HepG2 (cell line): Measurements from ENCODE around the gene NUDT14. TPM values are rescaled to one million over a fixed set of nuclear protein-coding genes. Genes with fewer than 3 reads are reported as not detected.

ENCODE experiments used
- ATAC-seq: fragments of 200-7000 bp; cut with Tn5 transposase; 3 replicates; pipeline ENCODE4 v1.9.1; 2020; ENCODE audit warnings: mild to moderate bottlenecking, moderate library complexity
- BruUV-seq: library from RNA; stranded (reverse); fragments of 400-500 nt; replicated peaks from 2 replicates; lab custom pipeline; 2021; lab: Mats Ljungman, UMichigan
- CTCF ChIA-PET: fragments of 300-600 bp; formaldehyde crosslinking; extraction: SDS; loops from one replicate; lab custom pipeline; 2021; ENCODE audit warnings: low total read pairs, inconsistent platforms, low intra/inter-chr PET ratio; lab: Yijun Ruan, JAX
- POLR2A ChIA-PET: fragments of 350-600 bp; sonication (Branson Sonifier 250); formaldehyde crosslinking; loops from one replicate; lab custom pipeline; 2020; ENCODE audit warnings: antibody characterized with exemption, inconsistent platforms; lab: Yijun Ruan, JAX
- DNase-seq: peaks from one replicate; pipeline ENCODE4 v3.0.0-alpha.2; 2015; ENCODE audit warnings: low spot score
- FAIRE-seq: peaks from 3 replicates; lab custom pipeline; 2011; peaks lifted over from hg19 to GRCh38; lab: Jason Lieb, UNC
- H2AFZ ChIP-seq: one replicate; pipeline ENCODE4 v1.6.1; 2011; ENCODE audit warnings: low read length, inconsistent platforms
- H3K27ac ChIP-seq: fragments of 300-600 bp; 3 replicates; pipeline ENCODE4 v1.8.0; 2011; ENCODE audit warnings: mixed run types, mild to moderate bottlenecking, mixed read lengths, low read length, inconsistent platforms; ENCODE audit not compliant: insufficient read depth; ENCODE audit errors: extremely low read length
- H3K27me3 ChIP-seq, 2 experiments: fragments of 200-600 bp in 1 of 2; 2 replicates in 1 of 2; 3 replicates in 1 of 2; pipeline versions ENCODE4 v1.6.0 to v1.8.0; 2011; ENCODE audit warnings: low read length in 2 of 2, mild to moderate bottlenecking in 2 of 2, moderate library complexity in 2 of 2, inconsistent platforms in 1 of 2; ENCODE audit not compliant: insufficient read depth in 2 of 2, control insufficient read depth in 1 of 2
- H3K36me3 ChIP-seq, 2 experiments: fragments of 200-600 bp in 1 of 2; replicated peaks in 1 of 2; 2 replicates in 1 of 2; 3 replicates in 1 of 2; pipeline versions ENCODE4 v1.5.1 to v1.8.0; 2011; ENCODE audit warnings: low read length in 2 of 2, inconsistent platforms in 1 of 2; ENCODE audit not compliant: insufficient read depth in 2 of 2, control insufficient read depth in 1 of 2
- H3K4me1 ChIP-seq: 2 replicates; pipeline ENCODE4 v1.5.1; 2012; ENCODE audit warnings: low read length, inconsistent platforms; ENCODE audit not compliant: insufficient read depth
- H3K4me2 ChIP-seq: 2 replicates; pipeline ENCODE4 v1.6.0; 2011; ENCODE audit warnings: low read depth, low read length, inconsistent platforms
- H3K4me3 ChIP-seq, 3 experiments: fragments of 200-600 bp in 1 of 3; sonication (generic), shearing (Covaris generic) in 1 of 3; replicated peaks in 1 of 3; 2 replicates each; pipeline ENCODE4 v1.5.1; 2011 to 2016; ENCODE audit warnings: low read length in 3 of 3, inconsistent platforms in 2 of 3, low read depth in 2 of 3, mild to moderate bottlenecking in 2 of 3, control low read depth in 1 of 3, mixed read lengths in 1 of 3; ENCODE audit not compliant: insufficient read depth in 1 of 3
- H3K79me2 ChIP-seq: one replicate; pipeline ENCODE4 v1.6.1; 2011; ENCODE audit warnings: low read length, inconsistent platforms; ENCODE audit not compliant: insufficient read depth
- H3K9ac ChIP-seq: 2 replicates; pipeline ENCODE4 v1.6.0; 2011; ENCODE audit warnings: mild to moderate bottlenecking, low read depth, low read length, inconsistent platforms; ENCODE audit not compliant: insufficient read depth
- H3K9me3 ChIP-seq: 2 replicates; pipeline ENCODE4 v1.5.1; 2012; ENCODE audit warnings: mild to moderate bottlenecking, low read length
- H4K20me1 ChIP-seq: 2 replicates; pipeline ENCODE4 v1.6.0; 2011; ENCODE audit warnings: inconsistent platforms, mild to moderate bottlenecking, low read length, moderate library complexity; ENCODE audit not compliant: insufficient read depth
- ATM ChIP-seq: fragments of 450-650 bp; IDR thresholded peaks from 2 replicates; pipeline ENCODE4 v1.7.1; 2017; ENCODE audit warnings: mild to moderate bottlenecking, borderline replicate concordance
- EZH2 ChIP-seq: conservative IDR thresholded peaks from 2 replicates; pipeline ENCODE4 v1.6.1; 2012; ENCODE audit warnings: mild to moderate bottlenecking, low read depth, low read length, moderate library complexity
- GABPA ChIP-seq, 2 experiments: IDR thresholded peaks; 2 replicates each; pipeline ENCODE4 v1.6.1; 2011 to 2016; ENCODE audit warnings: low read depth in 2 of 2, low read length in 1 of 2, missing biosample characterization in 1 of 2, missing genetic modification characterization in 1 of 2
- GPN1 ChIP-seq: sonication (generic); formaldehyde crosslinking; IDR thresholded peaks from 2 replicates; pipeline ENCODE4 v1.5.1; 2020; ENCODE audit warnings: missing genetic modification reagents, borderline replicate concordance
- MTF2 ChIP-seq: sonication (generic); formaldehyde crosslinking; IDR thresholded peaks from 2 replicates; pipeline ENCODE4 v1.5.0; 2020; ENCODE audit warnings: missing genetic modification reagents, borderline replicate concordance
- SMAD9 ChIP-seq: sonication (generic); formaldehyde crosslinking; IDR thresholded peaks from 2 replicates; pipeline ENCODE4 v1.5.1; 2020; ENCODE audit warnings: mild to moderate bottlenecking, missing genetic modification reagents
- SRF ChIP-seq: IDR thresholded peaks from 2 replicates; pipeline ENCODE4 v1.6.1; 2011; ENCODE audit warnings: mild to moderate bottlenecking, low read depth, low read length, moderate library complexity
- ZFYVE20 ChIP-seq: sonication (generic); formaldehyde crosslinking; IDR thresholded peaks from 2 replicates; pipeline ENCODE4 v1.8.0; 2023; ENCODE audit warnings: low read depth, mild to moderate bottlenecking, moderate library complexity, missing genetic modification reagents, borderline replicate concordance
- ZNF768 ChIP-seq: sonication (generic); formaldehyde crosslinking; IDR thresholded peaks from 2 replicates; pipeline ENCODE4 v1.4.0; 2020; ENCODE audit warnings: missing genetic modification reagents
- WGBS: methylation state at CpG from one replicate; pipeline ENCODE4 v1.1.6; 2017; ENCODE audit warnings: low lambda C conversion rate; 5-methylcytosine and 5-hydroxymethylcytosine counted together
- in situ Hi-C: cut with HindIII; loops from 2 replicates; pipeline ENCODE4 v1.10.0; 2017; ENCODE audit warnings: low pct_unique_long_range_greater_than_20kb; ENCODE audit not compliant: extremely low pct_ligation_motif_present
- intact Hi-C: fragments of 100-400 bp; cut with micrococcal nuclease; formaldehyde crosslinking; loops from one replicate; pipeline ENCODE4 v1.10.0; 2022; ENCODE audit not compliant: unreplicated experiment
- polyA plus RNA-seq, 8 experiments: library from polyadenylated mRNA; depleted of rRNA in 3 of 8; stranded (reverse) in 7 of 8; unstranded in 1 of 8; fragments of >200 nt; fragmentation: Illumina TruSeq in 4 of 8; extraction: Trizol in 4 of 8; gene quantifications; 2 replicates each; pipeline versions ENCODE4 v1.2.1 to v1.2.3, GENCODE V29; 2011 to 2016; ENCODE audit warnings: low read depth in 4 of 8, missing spikeins in 1 of 8, mixed read lengths in 1 of 8; ENCODE audit not compliant: insufficient read depth in 1 of 8
- total RNA-seq, 5 experiments: library from RNA; depleted of rRNA; stranded (reverse); fragments of >200 nt; fragmentation: Illumina TruSeq; extraction: Trizol; gene quantifications; 2 replicates each; pipeline ENCODE4 v1.2.3, GENCODE V29; 2016; ENCODE audit warnings: low read depth in 1 of 5

Gene NUDT14
- total and polyA plus RNA-seq, 2 of the 13 experiments (the other 11 are each of a cell fraction or from before 2014, with no cell fraction given) = 5.8 to 6.1 TPM

- TF ChIP-seq SMAD9 = no peak
- no peak for TF ChIP-seq SRF
- TF ChIP-seq, all 625 proteins: peak for 0
Observed at GRCh38 chr14:105168093-105168420, 13.1 kb downstream of the NUDT14 start (continued).

- intact Hi-C loops (no loop called here), in situ Hi-C loops (no loop called here)
- no peak for TF ChIP-seq GPN1 (CRISPR knock-in tag)
- no peak for TF ChIP-seq ATM
- TF ChIP-seq ZNF768 = peak; percentile 15; the same call in 1 of the 2 replicates
- TF ChIP-seq EZH2 = 0 out of 2 replicates have a peak, but pooled peaks have one; percentile 42
- TF ChIP-seq GABPA (IDR thresholded peaks at IDR 0.05; ENCODE audit: low read depth, low read length) = 0 out of 2 replicates have a peak, but pooled peaks have one; percentile 3
- no peak for TF ChIP-seq GABPA (CRISPR knock-in tag; IDR thresholded peaks at IDR 0.05; ENCODE audit: low read depth)
- TF ChIP-seq ZFYVE20 (CRISPR knock-in tag) = no peak
- TF ChIP-seq MTF2 (CRISPR knock-in tag) = peak; percentile 55; the same call in 1 of the 2 replicates
- CTCF ChIA-PET = no interaction called here
- Histone ChIP-seq H4K20me1 (no peaks in the 10 kb centered on the region; the same call in 1 of the 2 replicates), H3K27ac (no peak overlapping the region), H3K36me3 (no peaks in the 10 kb centered on the region), H3K9me3 (no peaks in the 10 kb centered on the region), H3K4me3 (peak overlapping the region in 1 of 3 experiments; percentile 58; a peak in 2 of 6 replicates), H3K27me3 (peaks cover 25 to 86% of the 10 kb centered on the region in 2 experiments), H3K4me1 (no peaks in the 10 kb centered on the region), H3K9ac (no peak overlapping the region), H3K79me2 (no peaks in the 10 kb centered on the region), H3K4me2 (peak overlapping the region; percentile 53; the same call in 1 of the 2 replicates), H2AFZ (no peak overlapping the region)
- DNase-seq (no peak), ATAC-seq (no peak), FAIRE-seq (no peak)
- no TSS peak for BruUV-seq
- POLR2A ChIA-PET = no interaction called here
- WGBS = 25% methylated on average over 12 of the region's 116 CpGs
Observed at GRCh38 chr14:105167303-105168092, 13.6 kb downstream of the NUDT14 start.
